ENCODE results near the gene DNAH14. TPM values are rescaled to one million over a fixed set of nuclear protein-coding genes. Genes with fewer than 3 reads are reported as not detected.
"Not testable (repeated sequence)": the region's sequence is repeated elsewhere in the genome, so short reads cannot be mapped to it uniquely, and the experiment has no call there.

The DNAH14 gene
- total RNA-seq, 1 experiment from 2014 or later = not detected

DNA sequence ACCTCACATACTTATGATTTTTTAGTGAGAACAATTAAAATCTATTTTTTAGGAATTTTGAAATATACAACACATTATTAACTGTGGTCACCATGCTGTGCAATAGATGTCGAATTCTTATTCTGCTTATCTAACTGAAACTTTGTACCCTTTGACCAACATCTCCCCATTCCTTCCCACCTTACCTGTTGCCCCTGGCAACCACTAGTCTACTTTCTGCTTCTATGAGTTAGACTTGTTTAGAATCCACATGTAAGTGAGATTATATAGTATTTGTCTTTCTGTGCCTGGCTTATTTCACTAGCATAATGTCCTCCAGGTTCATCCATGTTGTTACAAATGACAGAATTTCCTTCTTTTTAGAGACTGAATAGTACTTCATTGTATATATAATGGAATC is 330.1 kb downstream of the DNAH14 start:
- Histone ChIP-seq H2AFZ (ENCODE audit: low read length) (no peak overlapping the region), H3K27ac (ENCODE audit: low read length) (no peak overlapping the region), H3K36me3 (ENCODE audit: insufficient read depth, low read length) (no peaks in the 10 kb centered on the region), H3K4me3 (ENCODE audit: low read length) (no peak overlapping the region), H3K27me3 (ENCODE audit: low read length) (no peaks in the 10 kb centered on the region), H3K9me2 (replicated peaks; ENCODE audit: insufficient read depth, low read length) (no peaks in the 10 kb centered on the region), H3K9me3 (ENCODE audit: low read length) (no peaks in the 10 kb centered on the region), H3K9ac (ENCODE audit: low read length) (no peak overlapping the region), H3K4me2 (ENCODE audit: low read depth, low read length, poor library complexity, severe bottlenecking) (no peak overlapping the region), H3K79me2 (ENCODE audit: low read length) (no peaks in the 10 kb centered on the region), H3K4me1 (ENCODE audit: low read length) (no peaks in the 10 kb centered on the region), H4K20me1 (ENCODE audit: insufficient read depth, low read depth, low read length) (no peaks in the 10 kb centered on the region)
- no peak for DNase-seq

DNA sequence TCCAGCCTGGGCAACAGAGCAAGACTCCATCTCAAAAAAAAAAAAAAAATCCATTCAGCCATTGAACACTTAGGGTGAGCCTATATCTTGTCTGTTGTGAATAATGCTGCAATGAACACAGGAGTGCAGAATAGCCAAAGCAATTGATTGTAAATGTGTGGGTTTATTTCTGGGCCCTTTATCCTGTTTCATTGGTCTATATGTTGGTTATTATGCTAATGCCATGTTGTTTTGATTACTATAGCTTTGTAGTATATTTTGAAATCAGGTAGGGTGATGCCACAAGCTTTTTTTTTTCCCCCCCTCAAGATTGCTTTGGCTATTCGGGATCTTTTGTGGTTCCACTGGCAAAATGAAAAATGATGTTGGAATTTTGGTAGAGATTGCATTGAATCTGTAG is 330.8 kb downstream of the DNAH14 start:
- H3K4me1 ChIP-seq (ENCODE audit: low read length) = no peaks in the 10 kb centered on the region
- H3K4me2 ChIP-seq (ENCODE audit: low read depth, low read length, poor library complexity, severe bottlenecking) = no peak overlapping the region
- H3K36me3 ChIP-seq (ENCODE audit: insufficient read depth, low read length) = no peaks in the 10 kb centered on the region
- no peaks in the 10 kb centered on the region for H3K9me2 ChIP-seq (replicated peaks; ENCODE audit: insufficient read depth, low read length)
- H3K4me3 ChIP-seq (ENCODE audit: low read length) = no peak overlapping the region
- H3K27ac ChIP-seq (ENCODE audit: low read length) = no peak overlapping the region
- H3K9me3 ChIP-seq (ENCODE audit: low read length) = no peaks in the 10 kb centered on the region
- no peaks in the 10 kb centered on the region for H4K20me1 ChIP-seq (ENCODE audit: insufficient read depth, low read depth, low read length)
- no peaks in the 10 kb centered on the region for H3K27me3 ChIP-seq (ENCODE audit: low read length)
- H3K9ac ChIP-seq (ENCODE audit: low read length) = no peak overlapping the region
- no peak overlapping the region for H2AFZ ChIP-seq (ENCODE audit: low read length)
- no peak for DNase-seq
- H3K79me2 ChIP-seq (ENCODE audit: low read length) = no peaks in the 10 kb centered on the region

GRCh38 chr1:225277445-225277844 is 348.0 kb downstream of the DNAH14 start:
- Histone ChIP-seq H2AFZ (ENCODE audit: low read length) (no peak overlapping the region), H4K20me1 (ENCODE audit: insufficient read depth, low read depth, low read length) (no peaks in the 10 kb centered on the region), H3K9me3 (ENCODE audit: low read length) (no peaks in the 10 kb centered on the region), H3K9ac (ENCODE audit: low read length) (no peak overlapping the region), H3K4me2 (ENCODE audit: low read depth, low read length, poor library complexity, severe bottlenecking) (no peak overlapping the region), H3K27ac (ENCODE audit: low read length) (no peak overlapping the region), H3K79me2 (ENCODE audit: low read length) (no peaks in the 10 kb centered on the region), H3K4me3 (ENCODE audit: low read length) (no peak overlapping the region), H3K36me3 (ENCODE audit: insufficient read depth, low read length) (no peaks in the 10 kb centered on the region), H3K27me3 (ENCODE audit: low read length) (no peaks in the 10 kb centered on the region), H3K9me2 (replicated peaks; ENCODE audit: insufficient read depth, low read length) (no peaks in the 10 kb centered on the region), H3K4me1 (ENCODE audit: low read length) (no peaks in the 10 kb centered on the region)
- no peak for DNase-seq

- DNase-seq = no peak
- Histone ChIP-seq H3K9me2 (replicated peaks; ENCODE audit: insufficient read depth, low read length) (no peaks in the 10 kb centered on the region), H3K9me3 (ENCODE audit: low read length) (no peaks in the 10 kb centered on the region), H3K27me3 (ENCODE audit: low read length) (no peaks in the 10 kb centered on the region), H3K9ac (ENCODE audit: low read length) (no peak overlapping the region), H4K20me1 (ENCODE audit: insufficient read depth, low read depth, low read length) (no peaks in the 10 kb centered on the region), H3K27ac (ENCODE audit: low read length) (no peak overlapping the region), H2AFZ (ENCODE audit: low read length) (no peak overlapping the region), H3K79me2 (ENCODE audit: low read length) (no peaks in the 10 kb centered on the region), H3K4me1 (ENCODE audit: low read length) (no peaks in the 10 kb centered on the region), H3K4me3 (ENCODE audit: low read length) (no peak overlapping the region), H3K4me2 (ENCODE audit: low read depth, low read length, poor library complexity, severe bottlenecking) (no peak overlapping the region), H3K36me3 (ENCODE audit: insufficient read depth, low read length) (no peaks in the 10 kb centered on the region)
Observed at GRCh38 chr1:225280563-225280962, 351.1 kb downstream of the DNAH14 start.

DNA sequence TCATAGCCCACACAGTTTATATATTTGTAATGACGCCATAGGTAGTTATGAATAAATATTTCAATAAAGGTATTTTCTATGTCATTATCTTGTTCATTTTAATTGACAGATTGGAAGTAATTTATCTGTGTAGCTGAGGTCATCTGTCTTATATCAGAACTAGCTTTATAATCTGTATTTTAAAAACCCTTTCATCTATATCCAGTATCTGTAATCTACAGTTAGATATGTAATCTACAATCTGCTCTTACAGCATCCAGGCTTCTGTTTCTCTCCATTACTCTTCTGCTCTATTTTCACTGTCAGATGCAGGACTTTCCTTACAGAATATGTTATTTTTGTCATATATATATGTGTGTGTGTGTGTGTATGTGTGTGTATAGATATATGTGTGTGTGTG is 360.8 kb downstream of the DNAH14 start:
- no peaks in the 10 kb centered on the region for H3K9me3 ChIP-seq (ENCODE audit: low read length)
- DNase-seq = no peak
- no peak overlapping the region for H3K4me2 ChIP-seq (ENCODE audit: low read depth, low read length, poor library complexity, severe bottlenecking)
- H3K27ac ChIP-seq (ENCODE audit: low read length) = no peak overlapping the region
- no peaks in the 10 kb centered on the region for H3K36me3 ChIP-seq (ENCODE audit: insufficient read depth, low read length)
- H4K20me1 ChIP-seq (ENCODE audit: insufficient read depth, low read depth, low read length) = no peaks in the 10 kb centered on the region
- H3K4me1 ChIP-seq (ENCODE audit: low read length) = no peaks in the 10 kb centered on the region
- H3K79me2 ChIP-seq (ENCODE audit: low read length) = no peaks in the 10 kb centered on the region
- H3K4me3 ChIP-seq (ENCODE audit: low read length) = no peak overlapping the region
- no peak overlapping the region for H2AFZ ChIP-seq (ENCODE audit: low read length)
- H3K9ac ChIP-seq (ENCODE audit: low read length) = no peak overlapping the region
- no peaks in the 10 kb centered on the region for H3K27me3 ChIP-seq (ENCODE audit: low read length)
- H3K9me2 ChIP-seq (replicated peaks; ENCODE audit: insufficient read depth, low read length) = no peaks in the 10 kb centered on the region

- Histone ChIP-seq H4K20me1 (ENCODE audit: insufficient read depth, low read depth, low read length) (no peaks in the 10 kb centered on the region), H3K4me1 (ENCODE audit: low read length) (no peaks in the 10 kb centered on the region), H3K9ac (ENCODE audit: low read length) (no peak overlapping the region), H3K79me2 (ENCODE audit: low read length) (no peaks in the 10 kb centered on the region), H3K4me2 (ENCODE audit: low read depth, low read length, poor library complexity, severe bottlenecking) (no peak overlapping the region), H3K36me3 (ENCODE audit: insufficient read depth, low read length) (no peaks in the 10 kb centered on the region), H3K27ac (ENCODE audit: low read length) (no peak overlapping the region), H2AFZ (ENCODE audit: low read length) (no peak overlapping the region), H3K9me3 (ENCODE audit: low read length) (no peaks in the 10 kb centered on the region), H3K9me2 (replicated peaks; ENCODE audit: insufficient read depth, low read length) (no peaks in the 10 kb centered on the region), H3K4me3 (ENCODE audit: low read length) (no peak overlapping the region), H3K27me3 (ENCODE audit: low read length) (no peaks in the 10 kb centered on the region)
- no peak for DNase-seq
Observed at GRCh38 chr1:225299624-225300023, 370.1 kb downstream of the DNAH14 start.

DNA sequence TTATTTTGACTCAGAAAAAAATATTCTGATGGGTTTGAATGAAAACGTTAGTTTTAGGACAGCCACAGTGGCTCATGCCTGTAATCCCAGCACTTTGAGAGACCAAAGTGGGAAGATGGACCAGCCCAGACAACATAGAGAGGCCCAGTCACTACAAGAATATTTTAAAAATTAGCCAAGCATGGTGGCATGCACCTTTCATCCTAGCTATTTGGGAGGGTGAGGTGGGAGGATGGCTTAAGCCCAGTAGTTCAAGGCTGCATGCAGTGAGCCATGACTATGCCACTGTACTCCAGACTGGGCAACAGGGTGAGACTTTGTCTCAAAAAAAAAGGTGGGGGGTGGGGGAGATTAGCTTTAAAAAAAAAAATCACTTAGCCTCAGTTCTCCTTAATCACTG is 370.9 kb downstream of the DNAH14 start:
- H3K27ac ChIP-seq (ENCODE audit: low read length) = no peak overlapping the region
- H4K20me1 ChIP-seq (ENCODE audit: insufficient read depth, low read depth, low read length) = no peaks in the 10 kb centered on the region
- no peaks in the 10 kb centered on the region for H3K36me3 ChIP-seq (ENCODE audit: insufficient read depth, low read length)
- no peaks in the 10 kb centered on the region for H3K27me3 ChIP-seq (ENCODE audit: low read length)
- no peaks in the 10 kb centered on the region for H3K9me2 ChIP-seq (replicated peaks; ENCODE audit: insufficient read depth, low read length)
- no peaks in the 10 kb centered on the region for H3K9me3 ChIP-seq (ENCODE audit: low read length)
- H2AFZ ChIP-seq (ENCODE audit: low read length) = no peak overlapping the region
- no peaks in the 10 kb centered on the region for H3K4me1 ChIP-seq (ENCODE audit: low read length)
- H3K4me3 ChIP-seq (ENCODE audit: low read length) = no peak overlapping the region
- no peaks in the 10 kb centered on the region for H3K79me2 ChIP-seq (ENCODE audit: low read length)
- H3K9ac ChIP-seq (ENCODE audit: low read length) = no peak overlapping the region
- no peak overlapping the region for H3K4me2 ChIP-seq (ENCODE audit: low read depth, low read length, poor library complexity, severe bottlenecking)
- DNase-seq = no peak

- H4K20me1 ChIP-seq (ENCODE audit: insufficient read depth, low read depth, low read length) = no peaks in the 10 kb centered on the region
- no peak overlapping the region for H3K9ac ChIP-seq (ENCODE audit: low read length)
- no peak overlapping the region for H2AFZ ChIP-seq (ENCODE audit: low read length)
- H3K4me2 ChIP-seq (ENCODE audit: low read depth, low read length, poor library complexity, severe bottlenecking) = no peak overlapping the region
- no peaks in the 10 kb centered on the region for H3K4me1 ChIP-seq (ENCODE audit: low read length)
- no peaks in the 10 kb centered on the region for H3K9me2 ChIP-seq (replicated peaks; ENCODE audit: insufficient read depth, low read length)
- DNase-seq = no peak
- H3K27me3 ChIP-seq (ENCODE audit: low read length) = no peaks in the 10 kb centered on the region
- H3K4me3 ChIP-seq (ENCODE audit: low read length) = no peak overlapping the region
- H3K27ac ChIP-seq (ENCODE audit: low read length) = no peak overlapping the region
- no peaks in the 10 kb centered on the region for H3K36me3 ChIP-seq (ENCODE audit: insufficient read depth, low read length)
- no peaks in the 10 kb centered on the region for H3K9me3 ChIP-seq (ENCODE audit: low read length)
- no peaks in the 10 kb centered on the region for H3K79me2 ChIP-seq (ENCODE audit: low read length)
Observed at GRCh38 chr1:225304996-225305395, 375.5 kb downstream of the DNAH14 start.

GRCh38 chr1:225310544-225310943 is 381.1 kb downstream of the DNAH14 start:
- not testable (repeated sequence) for H2AFZ ChIP-seq (ENCODE audit: low read length); H3K9me2 ChIP-seq (replicated peaks; ENCODE audit: insufficient read depth, low read length); H3K27ac ChIP-seq (ENCODE audit: low read length); H3K4me1 ChIP-seq (ENCODE audit: low read length); H4K20me1 ChIP-seq (ENCODE audit: insufficient read depth, low read depth, low read length); H3K36me3 ChIP-seq (ENCODE audit: insufficient read depth, low read length); H3K79me2 ChIP-seq (ENCODE audit: low read length); H3K4me3 ChIP-seq (ENCODE audit: low read length); H3K4me2 ChIP-seq (ENCODE audit: low read depth, low read length, poor library complexity, severe bottlenecking); H3K27me3 ChIP-seq (ENCODE audit: low read length); DNase-seq; H3K9ac ChIP-seq (ENCODE audit: low read length); H3K9me3 ChIP-seq (ENCODE audit: low read length)

All from Karpas-422 (cell line).